Activated naive CD4-positive, alpha-beta T cell treated with anti-CD3 and anti-CD28 coated beads, Interleukin-2, amount 50 U/mL, for 16 hours (primary cell): Measurements from ENCODE around the gene ITM2C.

ENCODE experiments used
- DNase-seq: peaks from one replicate; pipeline ENCODE4 v3.0.0-alpha.2; 2020

The ITM2C gene

GRCh38 chr2:230893841-230894781, 29.4 kb downstream of the ITM2C start:
- no peak for DNase-seq

DNA sequence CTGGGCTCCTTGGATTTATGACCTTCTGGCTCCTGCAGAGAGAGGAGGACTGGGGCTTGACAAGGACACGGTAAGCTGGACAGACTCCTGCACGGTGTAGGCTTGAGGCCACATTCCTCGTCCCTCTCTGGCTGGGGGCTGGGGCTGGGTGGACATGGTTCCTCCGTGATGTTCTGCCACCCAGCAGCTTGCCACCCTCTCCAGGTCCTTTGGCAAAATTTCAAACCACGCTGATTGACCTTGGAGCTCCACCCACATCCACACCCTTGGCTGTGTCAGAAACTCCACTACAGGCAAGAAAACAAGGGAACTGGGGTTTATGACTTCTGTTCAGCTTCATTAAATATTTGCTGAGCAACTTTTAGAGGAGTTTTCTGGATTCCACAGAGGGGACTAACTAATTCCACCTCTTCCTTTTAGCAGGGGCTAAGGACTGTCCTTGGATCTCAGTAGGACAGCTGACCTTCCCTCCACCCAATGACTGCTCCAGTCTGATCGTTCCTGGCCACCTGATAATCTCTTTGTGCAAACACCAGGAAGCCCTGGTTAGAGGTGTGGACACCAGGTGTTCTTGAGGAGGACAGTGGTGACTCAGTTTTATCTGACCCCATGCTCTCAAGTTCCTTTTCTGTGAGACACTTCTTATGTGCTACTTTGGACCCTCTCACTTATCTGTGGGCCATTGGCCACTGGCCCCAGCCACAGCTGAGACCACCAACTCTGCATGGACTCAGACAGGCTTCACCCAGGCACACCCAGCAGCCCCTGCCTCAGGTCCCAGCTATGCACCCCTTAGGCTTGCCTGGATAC, 31.0 kb downstream of the ITM2C start:
- no peak for DNase-seq

- no peak for DNase-seq
Observed at GRCh38 chr2:230896346-230897115, 31.8 kb downstream of the ITM2C start.

DNA sequence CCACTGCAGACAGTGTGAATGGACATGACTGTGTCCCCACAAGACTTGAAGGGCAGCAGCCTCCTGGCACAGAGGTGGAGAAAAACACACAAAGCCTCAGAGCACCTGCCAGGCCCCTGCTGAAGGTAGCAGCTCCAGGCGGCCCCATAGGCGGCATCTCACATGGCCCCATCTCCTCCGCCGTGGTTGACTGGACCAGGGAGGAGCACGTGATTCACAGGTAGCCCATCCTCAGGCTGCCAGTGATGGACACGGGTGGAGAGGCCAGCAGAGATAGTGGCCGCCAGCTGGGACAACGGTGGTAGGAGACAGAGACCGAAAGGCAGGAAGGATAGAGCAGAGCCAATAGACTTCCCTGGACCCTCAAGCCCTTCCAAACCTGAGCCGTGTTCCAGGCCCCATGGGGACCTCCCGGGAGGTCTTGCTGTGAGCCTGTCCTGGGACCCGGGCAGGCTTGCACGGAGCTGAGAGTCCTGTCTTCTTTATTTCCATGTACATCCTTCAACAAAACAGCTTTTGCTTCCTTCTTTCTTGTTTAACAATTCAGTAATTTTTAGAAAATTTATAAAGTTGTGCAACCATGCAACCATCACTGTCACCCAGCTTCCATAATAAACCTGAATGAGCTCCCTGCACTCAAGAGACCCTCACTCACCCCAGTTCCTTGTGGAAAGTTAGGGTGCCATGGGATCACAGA, 33.4 kb downstream of the ITM2C start:
- DNase-seq: no peak

DNA sequence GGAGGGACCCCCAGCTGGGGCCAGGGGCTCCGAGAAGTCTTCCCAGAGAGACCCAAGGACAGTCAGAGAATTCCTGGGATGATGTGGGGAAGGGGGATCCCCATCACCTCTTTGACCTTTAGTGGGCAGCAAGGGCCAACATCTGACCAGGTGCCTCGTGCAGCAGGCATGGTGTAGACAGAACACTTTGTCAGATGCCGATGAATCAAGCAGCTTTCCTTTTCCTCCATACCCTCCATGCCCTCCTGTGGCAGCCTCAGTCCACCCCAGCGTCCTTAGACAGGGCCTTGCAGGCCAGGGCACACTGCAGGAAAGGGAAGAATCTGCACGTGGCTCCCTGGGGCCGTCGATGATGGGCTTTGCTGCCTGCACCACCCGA, 34.0 kb downstream of the ITM2C start:
- no peak for DNase-seq

DNA sequence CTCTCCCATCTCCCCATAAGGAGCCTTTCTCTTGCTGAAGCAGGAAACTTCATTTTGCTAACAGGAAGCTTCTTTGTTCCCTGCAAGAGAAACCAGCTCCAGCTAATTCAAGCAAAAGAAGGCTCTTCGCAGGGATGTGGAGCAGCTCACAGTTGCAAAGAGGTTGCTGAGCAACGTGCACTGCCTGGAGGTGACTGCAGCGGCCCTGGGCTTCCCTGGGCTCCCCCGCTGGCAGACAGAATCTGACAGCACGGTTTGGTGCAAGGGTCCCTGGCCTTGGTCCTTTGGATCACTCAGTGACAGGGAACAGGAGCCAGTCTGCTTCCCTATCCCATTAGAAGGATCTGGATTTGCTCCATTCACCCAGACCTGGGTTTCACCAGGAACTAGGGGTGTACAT, 34.5 kb downstream of the ITM2C start:
- no peak for DNase-seq

GRCh38 chr2:230899786-230900185, 35.0 kb downstream of the ITM2C start:
- DNase-seq: no peak

GRCh38 chr2:230900336-230900995, 35.7 kb downstream of the ITM2C start:
- DNase-seq: no peak

DNA sequence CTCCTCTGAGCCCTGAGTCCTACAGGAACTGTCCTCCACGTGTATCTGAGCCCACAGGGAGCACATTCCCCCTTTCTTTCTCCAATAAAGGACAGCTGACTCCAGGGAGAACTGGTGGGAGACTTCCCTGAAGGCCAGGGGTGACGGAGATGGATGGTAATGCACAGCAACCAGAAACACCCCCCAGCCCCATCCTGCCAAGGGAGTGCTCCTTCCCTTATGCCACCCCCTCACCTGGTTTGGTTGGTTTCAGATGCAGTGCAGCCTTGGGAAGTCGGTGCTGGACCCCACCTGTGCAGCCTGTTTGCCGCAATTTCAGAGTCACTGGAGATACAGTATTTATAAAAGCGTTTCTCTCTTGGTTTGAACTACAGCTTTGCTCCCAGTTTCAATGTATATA, 36.3 kb downstream of the ITM2C start:
- no peak for DNase-seq

DNA sequence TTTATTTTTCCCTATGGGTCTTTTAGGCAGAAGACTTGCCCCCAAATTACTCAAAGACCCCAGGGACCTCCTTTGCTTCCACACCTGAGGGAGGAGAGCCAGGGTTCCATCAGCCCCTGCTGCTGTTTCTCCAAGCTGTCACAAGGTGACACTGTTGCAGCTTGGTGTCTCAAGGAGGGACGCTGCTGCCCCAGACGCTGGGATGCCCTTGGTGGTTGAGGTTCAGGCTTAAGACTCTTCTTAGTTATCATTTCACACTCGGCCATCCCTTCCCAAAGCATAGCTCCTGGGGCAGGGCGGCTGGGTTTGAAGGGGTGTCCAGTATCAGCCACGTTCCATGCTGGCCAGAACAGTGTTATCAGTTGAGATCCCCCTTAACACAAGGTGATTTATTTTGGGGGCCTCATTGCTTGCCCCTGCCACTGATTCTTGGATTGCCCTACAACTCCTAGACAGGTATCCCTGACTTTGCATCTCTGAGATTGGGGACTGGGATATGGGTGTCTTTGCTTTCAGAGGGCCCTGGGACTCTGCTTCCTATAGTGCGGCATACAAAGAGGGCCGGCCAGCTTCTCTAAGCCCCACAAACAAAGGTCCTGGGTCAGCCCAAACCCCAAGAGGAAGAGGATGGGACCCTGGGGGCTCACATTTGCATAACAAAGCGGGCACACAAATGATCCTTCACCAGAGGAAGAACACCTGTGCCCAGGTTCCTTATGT, 37.6 kb downstream of the ITM2C start:
- peak; percentile 67 for DNase-seq

DNA sequence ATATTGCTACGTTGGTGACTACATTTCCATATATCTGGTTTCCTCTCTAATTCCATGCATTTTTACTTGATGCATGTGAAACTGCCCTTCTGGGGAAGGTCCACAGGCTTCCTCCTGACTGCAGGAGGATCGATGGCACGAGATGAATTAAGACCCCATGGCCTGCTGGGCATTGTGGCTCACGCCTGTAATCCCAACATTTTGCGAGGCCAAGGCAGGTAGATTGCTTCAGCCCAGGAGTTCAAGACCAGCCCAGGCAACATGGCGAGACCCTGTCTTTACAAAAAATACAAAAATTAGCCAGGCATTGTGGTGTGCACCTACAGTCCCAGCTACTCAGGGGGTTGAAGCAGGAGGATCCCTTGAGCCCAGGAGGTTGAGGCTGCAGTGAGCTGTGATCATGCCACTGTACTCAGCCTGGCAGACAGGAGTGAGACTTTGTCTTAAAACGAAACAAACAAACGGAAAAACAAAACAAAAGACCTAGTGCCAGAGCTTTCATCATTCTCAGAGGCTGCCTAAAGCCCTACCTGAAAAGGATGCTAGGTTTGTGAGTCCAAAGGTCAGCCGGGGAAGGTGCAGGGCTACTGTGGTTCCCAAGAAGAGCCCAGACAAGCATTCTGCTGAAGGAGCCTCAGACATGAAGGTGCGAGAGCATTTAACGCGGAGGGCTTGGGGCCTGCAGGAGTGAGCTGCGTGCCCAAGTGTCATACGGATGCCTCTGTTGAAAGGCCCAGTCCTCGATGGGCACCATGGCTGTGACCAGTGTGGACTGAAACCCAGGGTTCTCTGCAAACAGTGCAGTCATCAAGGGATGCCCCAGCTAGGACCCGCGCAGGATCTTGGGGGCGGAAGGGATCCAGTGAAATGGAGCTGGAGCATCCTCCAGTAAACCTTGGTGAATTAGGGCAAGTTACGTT, 38.7 kb downstream of the ITM2C start:
- DNase-seq: no peak

DNA sequence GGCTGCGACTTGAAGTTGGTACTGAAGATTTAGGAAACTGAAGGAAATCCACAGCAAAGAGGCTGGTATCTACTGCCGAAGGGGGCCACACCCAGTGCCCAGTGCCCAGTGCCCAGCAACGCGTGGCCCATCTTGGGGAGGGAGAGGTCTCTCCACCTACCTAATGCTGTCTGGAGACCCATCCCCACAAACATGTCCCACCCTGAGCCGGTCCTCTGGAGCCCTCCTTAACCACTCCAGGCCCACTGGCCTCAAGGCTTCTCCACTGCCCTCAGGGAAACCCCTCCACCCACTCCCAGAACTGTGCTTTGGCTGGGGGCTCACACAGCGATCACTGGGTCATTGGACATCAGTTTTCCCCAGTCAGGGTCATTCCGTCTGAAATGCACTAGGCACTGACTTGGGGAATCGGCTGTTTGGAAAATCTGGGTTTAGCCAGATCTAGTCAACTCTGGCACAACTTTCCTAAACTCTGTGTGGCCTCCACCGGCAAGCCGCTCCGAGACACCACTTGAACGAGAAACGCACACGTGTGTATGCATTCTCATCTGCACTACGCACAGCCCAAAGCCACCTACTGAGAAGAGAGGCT, 40.2 kb downstream of the ITM2C start:
- no peak for DNase-seq

DNA sequence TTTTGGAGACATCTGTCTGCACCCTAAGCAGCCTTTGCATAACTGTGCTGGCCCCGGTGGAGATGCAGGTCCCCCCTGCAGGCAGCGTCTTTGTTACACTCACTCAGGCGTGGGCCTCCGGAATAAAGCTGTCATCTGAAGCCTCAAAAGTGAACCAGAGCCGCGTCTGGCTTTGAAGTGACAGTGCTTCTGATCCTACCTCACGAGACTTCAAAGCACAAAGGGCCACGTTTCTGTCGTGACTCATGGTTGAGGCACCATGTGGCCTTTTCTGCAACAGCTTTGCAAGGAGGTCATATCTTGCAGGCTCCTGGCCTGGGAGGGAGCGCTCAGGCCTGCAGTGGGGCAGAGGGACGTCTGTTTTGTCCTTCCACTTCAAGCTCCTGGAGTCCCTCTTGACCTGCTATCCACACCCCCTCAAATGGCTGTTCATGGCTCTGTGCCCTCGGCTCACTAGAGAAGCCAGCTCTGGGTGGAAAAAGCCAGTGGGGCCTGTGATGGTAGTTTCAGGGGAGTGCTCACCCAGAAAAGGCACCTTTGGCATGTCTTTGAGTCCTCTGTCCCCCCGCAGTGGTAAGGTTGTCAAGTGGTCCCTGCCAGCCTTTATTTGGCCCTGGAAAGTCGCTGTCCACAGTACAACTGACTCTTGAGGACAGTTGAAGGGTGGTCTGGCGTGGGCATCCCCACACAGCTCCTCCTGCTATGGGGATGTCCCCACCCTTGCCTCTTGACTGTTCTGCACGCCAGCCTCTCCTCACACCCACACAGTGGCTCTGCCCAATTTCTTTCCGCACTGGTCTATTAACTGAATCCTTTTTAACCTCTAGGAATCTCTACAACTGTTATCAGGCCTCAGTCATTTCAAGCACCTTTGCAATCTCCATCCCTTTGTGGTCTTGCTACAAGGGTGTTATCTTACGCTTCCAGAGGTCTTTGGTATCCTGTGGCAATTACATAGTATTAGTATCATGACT, 41.0 kb downstream of the ITM2C start:
- DNase-seq: peak; percentile 94

DNA sequence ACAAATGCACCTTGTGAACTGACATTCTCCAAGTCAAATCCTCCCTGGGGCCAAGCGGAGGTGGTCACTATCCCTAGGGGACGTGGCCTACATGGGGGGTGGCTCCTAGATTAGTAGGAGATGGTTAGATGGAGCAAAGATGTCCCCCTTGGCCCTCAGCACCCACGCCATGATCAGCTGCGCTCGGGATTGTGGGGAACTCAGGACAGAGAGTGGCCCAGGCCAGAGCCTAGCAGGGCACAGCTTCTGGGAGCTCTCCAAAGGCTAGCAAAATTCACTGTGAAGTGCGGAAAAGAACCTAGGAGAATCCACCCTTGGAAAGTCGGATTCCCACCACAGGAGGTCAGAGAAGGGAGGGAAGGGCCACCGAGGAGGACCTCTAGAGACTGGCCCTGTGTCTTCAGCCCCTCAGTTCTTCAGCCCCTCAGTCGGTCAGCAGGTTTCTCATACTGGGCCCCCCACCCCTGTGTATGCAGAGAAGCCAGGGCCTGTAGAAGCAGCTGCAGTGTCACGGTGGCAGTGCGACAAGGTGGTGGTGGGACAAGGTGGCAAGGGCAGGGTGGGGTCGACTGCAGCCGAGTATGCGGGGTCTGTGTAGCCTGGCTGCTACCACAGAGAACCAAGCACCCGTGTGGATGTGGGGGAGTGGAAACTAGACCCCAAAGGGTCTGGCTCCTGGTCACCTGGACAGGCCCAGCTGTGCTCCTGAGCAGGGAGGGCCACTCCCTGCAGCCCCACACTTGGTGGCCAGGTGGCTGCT, 41.9 kb downstream of the ITM2C start:
- DNase-seq: no peak

- no peak for DNase-seq
Observed at GRCh38 chr2:230907361-230908091, 42.8 kb downstream of the ITM2C start.

GRCh38 chr2:230908092-230908594, 43.4 kb downstream of the ITM2C start:
- no peak for DNase-seq
